Ovary (tissue), 3 donors: Measurements from ENCODE around the gene PEX14.

Experiments
- EP300 ChIP-seq: sonication (generic); formaldehyde crosslinking; IDR thresholded peaks from one replicate; pipeline ENCODE4 v1.6.1; 2017; ENCODE audit warnings: antibody characterized with exemption
- POLR2A ChIP-seq: fragments of 450-650 bp; IDR thresholded peaks from one replicate; pipeline ENCODE4 v1.6.1; 2017; ENCODE audit warnings: antibody characterized with exemption, mild to moderate bottlenecking, moderate library complexity
- TF ChIP-seq, protein P1 (sequence below), 3 donors: fragments of 450-650 bp in 2 of 3; fragments of 200-600 bp in 1 of 3; IDR thresholded peaks; one replicate each; pipeline versions ENCODE4 v1.5.1 to v1.8.0; 2016 to 2022; ENCODE audit warnings: antibody characterized with exemption in 3 of 3, mild to moderate bottlenecking in 1 of 3
- donor health status: DM: no; HTN: no; CAD: no.

DNA sequence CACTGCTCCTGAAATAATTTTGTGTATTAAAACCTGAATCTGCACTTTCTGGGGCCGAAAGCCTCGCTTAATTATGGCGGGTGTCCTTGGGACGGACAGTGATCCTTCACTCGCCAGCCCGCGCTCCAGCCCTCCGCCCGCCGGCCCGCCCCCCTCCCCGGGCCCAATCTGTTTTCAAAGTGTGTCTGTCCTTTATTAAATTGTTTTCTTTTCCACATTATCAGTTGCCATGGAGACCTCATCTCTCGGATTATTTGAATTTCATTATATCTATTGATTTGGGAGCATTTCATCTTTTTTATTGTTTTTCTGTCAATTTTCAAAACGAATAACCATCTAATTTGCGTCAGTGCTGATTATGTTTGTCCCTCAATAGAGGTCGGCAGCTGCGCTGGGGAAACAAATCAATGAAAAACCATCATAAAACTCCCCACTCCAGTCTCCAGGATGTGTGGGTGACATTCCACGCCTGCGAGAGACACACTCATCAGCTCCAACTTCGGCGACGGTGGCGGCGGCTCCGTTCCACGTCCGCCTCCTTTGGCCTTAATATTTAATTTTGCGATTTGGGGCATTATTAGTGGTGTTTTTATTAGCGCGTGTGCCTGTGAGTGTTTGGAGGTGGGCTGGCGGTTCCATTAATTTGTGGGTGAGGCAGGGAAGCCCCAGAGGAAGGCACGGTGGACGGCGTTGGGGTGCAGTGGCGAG, 197.7 kb downstream of the PEX14 start:
- TF ChIP-seq, protein P1, sequence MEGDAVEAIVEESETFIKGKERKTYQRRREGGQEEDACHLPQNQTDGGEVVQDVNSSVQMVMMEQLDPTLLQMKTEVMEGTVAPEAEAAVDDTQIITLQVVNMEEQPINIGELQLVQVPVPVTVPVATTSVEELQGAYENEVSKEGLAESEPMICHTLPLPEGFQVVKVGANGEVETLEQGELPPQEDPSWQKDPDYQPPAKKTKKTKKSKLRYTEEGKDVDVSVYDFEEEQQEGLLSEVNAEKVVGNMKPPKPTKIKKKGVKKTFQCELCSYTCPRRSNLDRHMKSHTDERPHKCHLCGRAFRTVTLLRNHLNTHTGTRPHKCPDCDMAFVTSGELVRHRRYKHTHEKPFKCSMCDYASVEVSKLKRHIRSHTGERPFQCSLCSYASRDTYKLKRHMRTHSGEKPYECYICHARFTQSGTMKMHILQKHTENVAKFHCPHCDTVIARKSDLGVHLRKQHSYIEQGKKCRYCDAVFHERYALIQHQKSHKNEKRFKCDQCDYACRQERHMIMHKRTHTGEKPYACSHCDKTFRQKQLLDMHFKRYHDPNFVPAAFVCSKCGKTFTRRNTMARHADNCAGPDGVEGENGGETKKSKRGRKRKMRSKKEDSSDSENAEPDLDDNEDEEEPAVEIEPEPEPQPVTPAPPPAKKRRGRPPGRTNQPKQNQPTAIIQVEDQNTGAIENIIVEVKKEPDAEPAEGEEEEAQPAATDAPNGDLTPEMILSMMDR (IDR thresholded peaks at IDR 0.05) = no peak
- TF ChIP-seq POLR2A = no peak
- no peak for TF ChIP-seq EP300
